HG03442 (cell line): Measurements from ENCODE around the gene BRD3OS.

ENCODE experiments used
- ATAC-seq: cut with Tn5 transposase; IDR thresholded peaks from one replicate; pipeline ENCODE4 v1.9.1; 2021; ENCODE audit warnings: mild to moderate bottlenecking, moderate library complexity; ENCODE audit not compliant: unreplicated experiment

BRD3OS gene

GRCh38 chr9:134031783-134032182, 6.5 kb downstream of the BRD3OS start:
- no peak for ATAC-seq

DNA sequence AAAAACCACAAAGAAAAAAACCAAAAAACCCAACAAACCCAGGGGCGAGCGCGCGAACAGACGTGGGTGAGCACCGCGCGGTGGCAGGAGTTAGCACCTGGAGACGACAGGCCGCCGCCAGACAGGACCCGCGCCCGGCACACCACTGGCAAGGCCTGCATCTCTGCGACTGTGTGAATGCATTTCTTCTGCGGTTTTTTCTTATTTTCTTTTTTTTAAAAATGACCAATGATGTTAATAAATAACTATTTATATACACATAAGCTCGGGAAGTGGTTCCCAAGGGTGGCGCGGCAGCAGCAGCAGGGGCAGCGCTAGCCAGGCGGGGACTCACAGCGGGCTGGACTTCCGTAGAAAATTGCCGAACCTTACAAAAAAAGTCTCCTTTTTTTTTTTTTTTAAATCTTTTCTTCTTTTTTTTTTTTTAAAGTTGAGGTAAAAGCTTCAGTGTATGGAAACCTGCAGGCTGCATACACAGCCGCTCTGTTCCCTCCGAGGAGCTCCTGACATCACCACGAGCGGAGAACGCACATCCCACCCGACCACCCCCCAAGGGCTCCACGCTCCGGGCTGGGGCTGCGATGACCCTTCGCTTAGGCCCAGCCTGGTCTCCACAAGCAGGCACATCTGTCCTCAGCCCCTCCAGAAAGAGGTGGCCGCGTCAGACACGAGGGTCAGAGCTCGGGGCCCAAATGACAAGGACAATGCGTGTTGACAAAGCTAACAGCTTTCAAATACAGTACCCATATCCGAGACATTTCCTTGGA, 7.4 kb downstream of the BRD3OS start:
- ATAC-seq, result no peak

GRCh38 chr9:134033516-134034214, 8.4 kb downstream of the BRD3OS start:
- ATAC-seq, result no peak

GRCh38 chr9:134034215-134035040, 9.1 kb downstream of the BRD3OS start:
- no peak for ATAC-seq

- no peak for ATAC-seq
Observed at GRCh38 chr9:134035041-134036039, 10.1 kb downstream of the BRD3OS start.

DNA sequence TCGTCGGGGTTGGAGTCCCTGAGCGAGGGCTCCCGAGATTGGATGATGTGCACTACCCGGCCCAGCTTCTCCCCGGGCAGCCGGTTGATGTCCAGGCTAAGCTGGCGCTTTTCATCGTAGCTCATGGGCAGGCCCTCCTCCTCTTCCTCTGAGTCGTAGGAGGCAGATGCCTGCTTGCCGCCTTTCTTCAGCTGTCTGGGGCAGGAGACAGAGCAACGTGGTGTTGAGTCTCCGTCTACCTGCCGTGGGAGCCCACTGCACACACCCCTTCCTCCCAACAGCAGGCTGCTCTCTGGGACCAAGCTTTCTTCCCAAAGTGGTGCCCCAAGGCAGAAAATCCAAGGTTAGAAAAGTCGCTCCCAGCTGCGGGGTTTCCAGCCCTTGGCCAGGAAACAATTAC, 10.8 kb downstream of the BRD3OS start:
- ATAC-seq, result no peak

GRCh38 chr9:134037641-134038040, 12.4 kb downstream of the BRD3OS start:
- ATAC-seq, result no peak

DNA sequence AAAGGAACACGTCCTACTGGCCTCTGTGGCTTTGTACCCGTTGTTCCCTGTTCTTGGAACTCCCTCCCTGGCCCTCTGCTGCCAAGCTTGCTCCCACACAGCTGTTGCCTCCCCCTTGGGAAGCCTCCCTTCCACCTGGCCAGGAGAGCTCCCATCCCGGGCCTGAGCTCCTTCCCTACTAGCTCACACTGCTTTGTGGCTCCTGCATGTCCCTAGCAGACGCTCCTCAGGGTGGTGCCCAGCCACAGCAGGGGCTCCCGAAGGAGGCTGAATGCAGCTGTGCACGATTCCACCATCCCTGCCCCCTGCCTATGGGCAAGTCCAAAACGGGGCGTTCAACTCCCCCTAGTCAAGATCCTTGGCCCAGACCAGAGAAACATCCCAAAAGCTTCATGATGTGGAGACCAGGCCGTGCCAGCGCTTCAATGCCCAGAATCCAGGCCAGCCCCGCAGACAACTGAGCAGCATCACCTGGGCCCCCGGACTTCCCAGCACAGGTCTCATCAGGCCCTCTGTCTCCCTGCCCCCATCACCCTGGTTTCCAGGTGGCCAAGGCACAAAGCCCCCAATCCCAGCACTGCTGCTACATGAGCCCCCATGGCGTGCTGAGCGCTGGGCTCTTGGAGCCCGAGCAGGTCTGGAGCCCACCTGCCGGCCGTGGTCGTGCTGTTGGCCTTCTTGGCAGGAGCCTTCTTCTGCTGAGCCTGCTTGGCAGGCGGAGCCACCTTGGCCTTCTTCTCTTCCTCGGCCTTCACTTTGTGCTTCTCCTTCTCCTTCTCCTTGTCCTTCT, 14.3 kb downstream of the BRD3OS start:
- ATAC-seq, result no peak

DNA sequence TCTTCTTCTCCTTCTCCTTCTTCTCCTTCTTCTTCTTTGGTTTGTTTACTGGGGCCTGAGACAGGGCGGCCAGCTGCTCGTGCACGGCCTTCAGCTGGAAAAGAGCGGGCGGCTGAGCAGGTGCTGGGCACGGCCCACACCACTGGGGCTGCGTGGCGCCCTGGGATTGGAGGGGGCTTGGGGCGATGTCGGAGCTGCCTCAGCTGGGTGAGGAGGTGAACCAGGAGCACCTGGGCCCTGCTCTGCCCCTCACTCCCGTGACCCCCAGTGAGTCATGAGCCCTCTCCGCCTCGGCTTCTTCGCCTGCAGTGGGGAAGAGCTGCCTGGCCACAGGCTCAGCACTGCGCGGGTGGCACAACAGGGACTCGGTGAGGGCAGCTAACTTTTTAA, 14.9 kb downstream of the BRD3OS start:
- no peak for ATAC-seq

- ATAC-seq, result no peak
Observed at GRCh38 chr9:134040781-134041648, 15.7 kb downstream of the BRD3OS start.

- no peak for ATAC-seq
Observed at GRCh38 chr9:134041649-134041962, 16.3 kb downstream of the BRD3OS start.

- no peak for ATAC-seq
Observed at GRCh38 chr9:134043531-134043988, 18.3 kb downstream of the BRD3OS start.

DNA sequence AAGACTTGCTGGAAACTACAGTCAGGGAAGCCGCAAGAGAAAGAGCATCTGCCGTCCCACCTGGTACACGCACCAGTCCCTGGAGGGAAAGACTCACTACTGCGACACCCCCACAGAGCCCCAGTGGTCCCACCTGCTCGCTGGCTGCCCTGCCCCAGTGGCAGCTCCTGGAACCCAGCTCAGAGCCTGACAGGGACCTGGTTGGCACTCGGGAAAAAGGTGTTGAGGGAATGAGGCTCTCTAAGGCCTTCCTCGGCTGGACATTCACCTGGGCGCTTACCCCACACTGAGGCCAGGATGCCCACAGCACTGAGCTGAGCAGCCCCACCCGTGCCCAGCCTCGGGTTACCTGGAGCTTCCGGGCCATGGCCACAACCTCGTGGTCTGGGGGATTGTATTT, 19.7 kb downstream of the BRD3OS start:
- ATAC-seq, result no peak

DNA sequence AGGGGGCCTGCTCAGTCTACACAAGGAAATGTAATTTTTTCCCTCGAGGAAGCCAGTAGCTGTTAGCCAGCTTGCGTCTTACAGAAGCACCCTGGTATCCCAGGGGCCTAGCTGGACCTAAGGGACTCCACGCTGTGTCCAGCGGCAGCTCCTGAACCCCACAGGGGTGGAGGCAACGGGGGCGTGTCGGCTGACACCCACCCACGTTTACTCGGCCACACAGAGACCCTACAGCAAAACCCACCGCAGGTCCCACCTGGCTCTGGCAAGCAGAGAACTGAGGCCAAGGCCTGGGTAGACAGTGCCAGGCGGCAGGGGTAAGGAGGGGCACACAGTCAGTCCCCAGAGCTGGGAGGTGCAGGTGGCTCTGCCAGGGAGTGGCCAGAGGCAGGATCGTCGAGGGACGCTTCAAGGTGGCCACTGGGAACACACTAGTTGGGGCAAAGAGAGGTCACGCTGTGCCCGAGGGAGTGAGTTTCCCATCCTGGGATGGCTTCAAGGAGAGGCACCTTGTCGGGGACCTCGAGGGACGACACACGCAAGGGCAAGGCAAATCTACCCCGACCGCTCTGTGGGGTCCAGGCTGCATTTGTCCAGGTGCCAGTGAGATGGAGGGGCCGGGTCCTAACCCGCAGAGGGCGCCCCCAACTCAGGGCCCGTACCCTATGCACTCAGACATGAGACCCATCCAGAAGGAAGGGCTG, 20.7 kb downstream of the BRD3OS start:
- no peak for ATAC-seq

DNA sequence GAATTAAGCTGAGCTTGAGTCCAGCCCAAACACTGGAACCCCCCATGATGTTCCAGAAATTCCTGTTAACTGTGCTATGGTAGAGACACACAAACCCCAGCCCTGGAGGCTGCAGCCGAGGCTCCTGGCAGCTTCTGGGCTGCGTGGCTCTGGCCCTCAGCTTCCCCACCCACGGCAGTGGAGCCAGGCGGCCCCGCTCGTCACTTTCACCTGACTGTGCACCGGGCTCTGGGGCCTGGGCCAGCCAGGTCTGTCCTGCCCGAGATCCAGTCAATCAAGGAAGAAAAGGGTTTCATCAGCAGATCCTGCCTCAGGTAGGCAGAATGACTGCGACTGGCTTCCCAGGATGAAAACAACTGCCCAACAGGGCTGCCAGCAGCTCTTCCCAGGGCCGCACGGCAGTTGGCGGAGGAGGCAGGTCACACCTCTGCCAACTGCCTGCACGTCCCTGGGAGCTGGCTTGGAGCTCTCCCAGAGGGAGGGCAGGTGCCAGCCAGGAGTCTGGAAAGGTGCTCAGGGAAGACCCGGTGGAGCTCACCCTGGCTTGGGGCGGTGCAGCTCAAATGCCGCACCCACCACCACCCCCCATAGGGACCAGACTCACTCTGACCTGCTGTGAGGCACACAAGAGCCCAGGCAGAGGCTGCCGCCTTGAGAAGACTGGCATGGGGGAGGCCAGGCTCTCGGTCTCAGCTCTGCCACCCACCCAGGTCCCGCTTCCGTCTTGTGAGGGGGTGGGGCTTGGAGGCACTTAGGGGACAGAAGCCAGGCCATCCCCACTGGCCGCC, 21.8 kb downstream of the BRD3OS start:
- ATAC-seq, result no peak

- ATAC-seq, result no peak
Observed at GRCh38 chr9:134047868-134048581, 22.7 kb downstream of the BRD3OS start.

DNA sequence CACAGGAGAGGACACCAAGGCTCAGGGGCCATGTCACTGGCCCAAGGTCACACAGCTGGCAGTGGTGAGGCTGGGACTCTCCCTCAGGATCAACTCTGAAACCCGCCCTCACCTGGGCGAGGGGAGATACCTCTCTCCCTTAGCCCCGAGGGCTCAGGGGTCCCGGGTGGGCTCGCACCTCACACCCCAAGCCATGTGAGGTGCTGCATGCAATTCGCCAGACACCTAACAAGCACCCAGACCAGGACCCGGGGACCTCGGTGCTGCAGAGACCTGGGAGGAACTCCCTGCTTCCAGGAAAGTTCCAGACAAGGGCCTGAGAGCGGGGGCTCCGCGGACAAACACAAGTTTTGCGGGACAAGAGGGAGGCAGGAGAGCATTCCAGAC, 23.3 kb downstream of the BRD3OS start:
- no peak for ATAC-seq
